LNCAP (cell line): Measurements from ENCODE around the gene FOXN3.

Experiments used
- TF ChIP-seq, protein P1 (sequence below): fragments of 450-650 bp; IDR thresholded peaks from 2 replicates; pipeline ENCODE4 v1.5.1; 2017; ENCODE audit warnings: mild to moderate bottlenecking

Gene FOXN3

DNA sequence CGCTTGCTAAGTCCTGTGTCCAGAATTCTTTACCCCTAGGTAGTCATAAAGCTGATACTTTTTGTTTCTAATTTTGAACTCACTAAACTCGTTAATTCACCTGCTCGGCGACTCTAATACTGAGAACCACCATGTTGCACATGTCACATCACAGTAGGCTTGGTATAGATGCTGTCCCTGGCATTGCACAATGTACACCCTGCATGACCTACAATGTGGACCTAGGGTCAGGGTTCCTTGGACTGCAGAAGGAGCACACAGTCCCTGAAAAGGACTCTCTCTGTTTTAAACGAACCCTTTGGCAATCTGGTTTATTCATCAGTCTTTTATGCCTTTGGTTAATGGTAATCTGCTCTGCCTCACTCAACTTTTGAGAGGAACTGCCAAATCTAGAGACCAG is 272.4 kb downstream of the FOXN3 start:
- TF ChIP-seq, protein P1, sequence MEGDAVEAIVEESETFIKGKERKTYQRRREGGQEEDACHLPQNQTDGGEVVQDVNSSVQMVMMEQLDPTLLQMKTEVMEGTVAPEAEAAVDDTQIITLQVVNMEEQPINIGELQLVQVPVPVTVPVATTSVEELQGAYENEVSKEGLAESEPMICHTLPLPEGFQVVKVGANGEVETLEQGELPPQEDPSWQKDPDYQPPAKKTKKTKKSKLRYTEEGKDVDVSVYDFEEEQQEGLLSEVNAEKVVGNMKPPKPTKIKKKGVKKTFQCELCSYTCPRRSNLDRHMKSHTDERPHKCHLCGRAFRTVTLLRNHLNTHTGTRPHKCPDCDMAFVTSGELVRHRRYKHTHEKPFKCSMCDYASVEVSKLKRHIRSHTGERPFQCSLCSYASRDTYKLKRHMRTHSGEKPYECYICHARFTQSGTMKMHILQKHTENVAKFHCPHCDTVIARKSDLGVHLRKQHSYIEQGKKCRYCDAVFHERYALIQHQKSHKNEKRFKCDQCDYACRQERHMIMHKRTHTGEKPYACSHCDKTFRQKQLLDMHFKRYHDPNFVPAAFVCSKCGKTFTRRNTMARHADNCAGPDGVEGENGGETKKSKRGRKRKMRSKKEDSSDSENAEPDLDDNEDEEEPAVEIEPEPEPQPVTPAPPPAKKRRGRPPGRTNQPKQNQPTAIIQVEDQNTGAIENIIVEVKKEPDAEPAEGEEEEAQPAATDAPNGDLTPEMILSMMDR, result no peak

DNA sequence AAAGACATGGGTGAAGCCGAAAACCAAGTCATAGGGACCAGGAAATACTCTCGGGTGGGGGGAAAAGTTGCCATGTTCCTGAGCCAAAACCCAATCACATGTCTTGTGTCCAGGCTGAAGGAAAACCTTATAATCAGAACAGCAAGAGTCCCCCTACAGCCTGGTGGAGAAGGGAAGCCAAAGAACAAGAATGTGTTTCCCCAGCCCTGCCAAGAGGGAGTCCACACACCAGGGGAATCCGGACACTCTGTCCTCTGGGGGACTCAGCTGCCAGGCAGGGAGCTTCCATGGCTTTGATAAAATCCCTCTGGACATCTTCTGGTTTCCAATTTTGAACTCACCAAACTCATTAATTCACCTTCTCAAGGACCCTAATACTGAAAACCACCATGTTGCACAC is 273.0 kb downstream of the FOXN3 start:
- TF ChIP-seq, protein P1, result no peak

GRCh38 chr14:89143595-89143994 is 273.4 kb downstream of the FOXN3 start:
- TF ChIP-seq, protein P1, result no peak

DNA sequence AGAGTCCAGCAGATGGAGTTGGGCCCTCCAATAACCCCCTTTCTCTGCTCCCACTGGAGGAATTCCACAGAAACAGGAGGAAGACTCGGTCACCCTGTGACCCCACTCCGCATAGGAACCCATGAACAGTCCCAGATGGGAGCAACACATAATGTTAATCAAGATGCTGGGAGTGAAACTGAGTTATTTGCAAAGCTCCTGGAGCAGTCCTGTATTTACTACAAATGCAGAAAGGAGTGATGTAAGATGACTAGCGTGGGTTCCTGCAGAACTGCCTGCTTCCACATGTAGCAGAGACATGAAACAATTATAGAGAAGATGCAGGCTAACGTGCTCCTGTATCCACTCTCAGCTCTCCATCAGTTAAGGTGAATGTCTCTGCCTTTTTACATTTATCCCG is 274.7 kb downstream of the FOXN3 start:
- TF ChIP-seq, protein P1, result no peak

- TF ChIP-seq, protein P1, result no peak
Measured at GRCh38 chr14:89141862-89142261, 275.2 kb downstream of the FOXN3 start.

DNA sequence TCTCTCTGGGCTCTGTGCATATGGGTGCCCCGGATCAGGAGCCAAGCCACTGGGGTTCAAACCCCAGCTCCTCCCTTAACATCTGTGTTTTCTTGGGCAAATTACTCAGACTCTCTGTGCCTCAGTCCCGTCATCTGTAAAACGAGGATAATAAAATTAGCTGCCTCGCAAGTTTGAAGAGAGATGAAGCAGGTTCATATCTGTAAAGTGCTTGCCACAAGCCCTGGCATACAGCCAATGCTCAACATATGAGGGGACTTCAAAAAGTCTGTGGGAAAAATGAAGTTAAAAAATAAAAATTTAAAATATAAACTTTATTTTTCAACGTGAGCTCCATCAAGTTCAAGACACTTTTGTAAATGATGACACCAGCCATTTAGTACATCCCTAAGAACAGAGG is 276.7 kb downstream of the FOXN3 start:
- TF ChIP-seq, protein P1, result no peak

- TF ChIP-seq, protein P1, result no peak
Measured at GRCh38 chr14:89139404-89140247, 277.4 kb downstream of the FOXN3 start.
